OCI-LY1 (cell line): ENCODE results near the gene LSS.

Experiments
- H2AFZ ChIP-seq: fragments of 200-600 bp; sonication (generic), shearing (Covaris generic); 2 replicates; pipeline ENCODE4 v1.6.0; 2014; ENCODE audit warnings: antibody characterized with exemption, mild to moderate bottlenecking, low read length
- H3F3A ChIP-seq: fragments of 200-600 bp; sonication (generic), shearing (Covaris generic); 2 replicates; pipeline ENCODE4 v1.6.0; 2014; ENCODE audit warnings: mild to moderate bottlenecking, antibody characterized with exemption, low read length, moderate library complexity; ENCODE audit not compliant: insufficient read depth
- H3K27ac ChIP-seq: fragments of 200-600 bp; sonication (generic); 2 replicates; pipeline ENCODE4 v1.5.1; 2014; ENCODE audit warnings: low read length, mixed run types, mild to moderate bottlenecking, low read depth; ENCODE audit not compliant: poor library complexity, severe bottlenecking
- H3K27me3 ChIP-seq: fragments of 200-600 bp; sonication (generic); 2 replicates; pipeline ENCODE4 v1.6.0; 2014; ENCODE audit warnings: antibody characterized with exemption, mild to moderate bottlenecking, low read length, moderate library complexity; ENCODE audit not compliant: insufficient read depth
- H3K36me3 ChIP-seq: fragments of 200-600 bp; sonication (generic); 2 replicates; pipeline ENCODE4 v1.6.1; 2014; ENCODE audit warnings: mild to moderate bottlenecking, antibody characterized with exemption, low read length, moderate library complexity, mixed read lengths; ENCODE audit not compliant: insufficient read depth
- H3K4me1 ChIP-seq: fragments of 200-600 bp; sonication (generic); 2 replicates; pipeline ENCODE4 v1.5.1; 2014; ENCODE audit warnings: mild to moderate bottlenecking, low read length, moderate library complexity; ENCODE audit not compliant: insufficient read depth, severe bottlenecking
- H3K4me2 ChIP-seq: fragments of 200-600 bp; sonication (generic), shearing (Covaris generic); 2 replicates; pipeline ENCODE4 v1.6.1; 2014; ENCODE audit warnings: low read length
- H3K4me3 ChIP-seq: fragments of 200-600 bp; sonication (generic); 2 replicates; pipeline ENCODE4 v1.5.1; 2014; ENCODE audit warnings: low read length, low read depth, mild to moderate bottlenecking, mixed read lengths; ENCODE audit not compliant: poor library complexity, severe bottlenecking
- H3K79me2 ChIP-seq: fragments of 200-600 bp; shearing (Covaris generic); 2 replicates; pipeline ENCODE4 v1.6.1; 2016; ENCODE audit warnings: mixed run types, low read length, mixed read lengths; ENCODE audit not compliant: insufficient read depth
- H3K9ac ChIP-seq: fragments of 200-600 bp; sonication (generic), shearing (Covaris generic); 2 replicates; pipeline ENCODE4 v1.6.1; 2014; ENCODE audit warnings: mild to moderate bottlenecking, low read length, mixed read lengths
- H3K9me2 ChIP-seq: fragments of 200-600 bp; sonication (generic), shearing (Covaris generic); 2 replicates; pipeline ENCODE4 v1.6.1; 2014; ENCODE audit warnings: low read depth, mild to moderate bottlenecking, low read length, mixed read lengths
- H3K9me3 ChIP-seq: fragments of 200-600 bp; shearing (Covaris generic); 2 replicates; pipeline ENCODE4 v1.6.1; 2014; ENCODE audit warnings: low read length, mixed read lengths
- H4K20me1 ChIP-seq: fragments of 200-600 bp; sonication (generic), shearing (Covaris generic); 2 replicates; pipeline ENCODE4 v1.6.0; 2016; ENCODE audit warnings: mild to moderate bottlenecking, low read length; ENCODE audit not compliant: insufficient read depth
- EZH2 ChIP-seq: fragments of 200-600 bp; sonication (generic), shearing (Covaris generic); IDR thresholded peaks from 2 replicates; pipeline ENCODE4 v1.8.0; 2017; ENCODE audit warnings: borderline replicate concordance, mixed run types, mild to moderate bottlenecking, antibody characterized with exemption, low read length, moderate library complexity, mixed read lengths
- TF ChIP-seq, protein P1 (sequence below): fragments of 200-600 bp; sonication (generic), shearing (Covaris generic); IDR thresholded peaks from 2 replicates; pipeline ENCODE4 v1.5.1; 2017; ENCODE audit warnings: mild to moderate bottlenecking, antibody characterized with exemption, low read length, moderate library complexity, mixed read lengths

The LSS gene

DNA sequence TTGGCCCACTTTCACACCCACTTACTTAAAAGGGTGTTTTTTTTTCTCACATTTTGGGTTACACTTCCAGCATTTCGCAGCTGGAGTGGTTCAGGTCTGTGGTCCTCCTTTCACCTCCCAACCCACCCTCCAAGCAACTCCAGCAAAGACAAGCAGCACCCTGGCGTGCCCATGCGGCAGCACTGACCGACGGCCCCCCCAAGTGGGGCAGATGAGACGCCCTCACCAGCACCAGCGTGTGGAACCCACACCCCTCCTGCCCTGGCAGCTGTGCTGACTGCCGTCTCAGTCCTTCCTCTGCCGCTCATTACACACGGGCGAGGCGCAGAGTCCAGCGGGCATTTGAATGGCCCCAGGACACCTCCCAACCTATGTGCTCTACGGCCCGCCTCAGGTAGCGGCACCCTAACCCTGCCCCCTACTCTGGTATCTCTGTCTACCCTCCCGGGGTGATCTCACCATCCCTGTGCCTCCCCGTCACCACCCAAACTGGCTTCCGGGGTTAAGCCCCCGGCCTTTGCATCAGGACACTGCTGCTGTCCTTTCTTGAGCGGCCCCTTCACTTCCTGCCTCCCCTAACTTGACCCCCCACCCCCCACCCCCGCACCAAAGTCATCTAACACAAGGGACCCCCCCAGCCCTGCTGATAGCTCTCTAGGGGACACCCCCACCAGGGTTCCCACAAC is 10.9 kb downstream of the LSS start:
- Histone ChIP-seq H3K27ac (no peak overlapping the region), H3K9me3 (no peaks in the 10 kb centered on the region), H3K4me2 (no peak overlapping the region), H2AFZ (no peak overlapping the region), H3K4me1 (no peaks in the 10 kb centered on the region), H4K20me1 (no peaks in the 10 kb centered on the region), H3K79me2 (no peaks in the 10 kb centered on the region; the same call in 1 of the 2 replicates), H3F3A (no peaks in the 10 kb centered on the region), H3K4me3 (no peak overlapping the region), H3K9ac (no peak overlapping the region), H3K36me3 (peaks cover 76% of the 10 kb centered on the region), H3K27me3 (no peaks in the 10 kb centered on the region), H3K9me2 (no peaks in the 10 kb centered on the region)
- TF ChIP-seq, protein P1, sequence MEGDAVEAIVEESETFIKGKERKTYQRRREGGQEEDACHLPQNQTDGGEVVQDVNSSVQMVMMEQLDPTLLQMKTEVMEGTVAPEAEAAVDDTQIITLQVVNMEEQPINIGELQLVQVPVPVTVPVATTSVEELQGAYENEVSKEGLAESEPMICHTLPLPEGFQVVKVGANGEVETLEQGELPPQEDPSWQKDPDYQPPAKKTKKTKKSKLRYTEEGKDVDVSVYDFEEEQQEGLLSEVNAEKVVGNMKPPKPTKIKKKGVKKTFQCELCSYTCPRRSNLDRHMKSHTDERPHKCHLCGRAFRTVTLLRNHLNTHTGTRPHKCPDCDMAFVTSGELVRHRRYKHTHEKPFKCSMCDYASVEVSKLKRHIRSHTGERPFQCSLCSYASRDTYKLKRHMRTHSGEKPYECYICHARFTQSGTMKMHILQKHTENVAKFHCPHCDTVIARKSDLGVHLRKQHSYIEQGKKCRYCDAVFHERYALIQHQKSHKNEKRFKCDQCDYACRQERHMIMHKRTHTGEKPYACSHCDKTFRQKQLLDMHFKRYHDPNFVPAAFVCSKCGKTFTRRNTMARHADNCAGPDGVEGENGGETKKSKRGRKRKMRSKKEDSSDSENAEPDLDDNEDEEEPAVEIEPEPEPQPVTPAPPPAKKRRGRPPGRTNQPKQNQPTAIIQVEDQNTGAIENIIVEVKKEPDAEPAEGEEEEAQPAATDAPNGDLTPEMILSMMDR: no peak
- no peak for TF ChIP-seq EZH2

DNA sequence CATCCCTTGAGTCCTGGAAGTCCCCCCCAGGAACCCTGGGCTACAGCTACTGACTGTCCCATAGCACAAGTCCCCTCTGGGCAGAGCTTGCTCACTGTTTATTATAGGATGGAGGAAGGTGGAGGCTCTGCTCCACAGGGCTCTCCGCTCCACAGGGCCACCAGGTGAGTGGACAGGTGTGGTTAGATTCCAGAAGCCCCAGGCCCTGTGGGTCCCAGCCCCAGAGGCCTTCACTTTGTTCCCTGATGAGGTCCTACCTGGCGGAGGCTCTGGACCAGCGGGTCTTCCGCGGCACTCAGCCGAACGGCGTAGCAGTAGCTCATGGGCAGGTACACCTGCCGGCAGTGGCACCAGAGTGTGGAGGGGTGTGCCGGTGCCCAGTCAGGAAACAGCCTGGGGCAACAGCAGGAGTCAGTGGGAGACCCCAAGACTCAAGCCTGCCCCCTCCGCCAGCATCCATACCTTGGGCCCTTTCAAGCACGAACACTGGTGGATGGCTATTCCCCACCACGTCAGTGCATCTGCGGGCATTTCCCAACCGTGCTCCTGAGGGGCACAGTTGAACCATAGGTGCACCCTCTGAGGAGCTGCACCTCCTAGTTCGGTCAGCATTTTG is 12.3 kb downstream of the LSS start:
- Histone ChIP-seq H2AFZ (no peak overlapping the region), H3K9me2 (no peaks in the 10 kb centered on the region), H3K36me3 (peaks cover 72% of the 10 kb centered on the region), H3K79me2 (no peaks in the 10 kb centered on the region), H3K4me2 (no peak overlapping the region), H3F3A (no peaks in the 10 kb centered on the region), H3K27ac (no peak overlapping the region), H3K4me3 (no peak overlapping the region), H3K9me3 (no peaks in the 10 kb centered on the region), H3K27me3 (no peaks in the 10 kb centered on the region), H3K9ac (no peak overlapping the region), H3K4me1 (no peaks in the 10 kb centered on the region), H4K20me1 (no peaks in the 10 kb centered on the region)
- no peak for TF ChIP-seq EZH2
- TF ChIP-seq, protein P1: no peak

DNA sequence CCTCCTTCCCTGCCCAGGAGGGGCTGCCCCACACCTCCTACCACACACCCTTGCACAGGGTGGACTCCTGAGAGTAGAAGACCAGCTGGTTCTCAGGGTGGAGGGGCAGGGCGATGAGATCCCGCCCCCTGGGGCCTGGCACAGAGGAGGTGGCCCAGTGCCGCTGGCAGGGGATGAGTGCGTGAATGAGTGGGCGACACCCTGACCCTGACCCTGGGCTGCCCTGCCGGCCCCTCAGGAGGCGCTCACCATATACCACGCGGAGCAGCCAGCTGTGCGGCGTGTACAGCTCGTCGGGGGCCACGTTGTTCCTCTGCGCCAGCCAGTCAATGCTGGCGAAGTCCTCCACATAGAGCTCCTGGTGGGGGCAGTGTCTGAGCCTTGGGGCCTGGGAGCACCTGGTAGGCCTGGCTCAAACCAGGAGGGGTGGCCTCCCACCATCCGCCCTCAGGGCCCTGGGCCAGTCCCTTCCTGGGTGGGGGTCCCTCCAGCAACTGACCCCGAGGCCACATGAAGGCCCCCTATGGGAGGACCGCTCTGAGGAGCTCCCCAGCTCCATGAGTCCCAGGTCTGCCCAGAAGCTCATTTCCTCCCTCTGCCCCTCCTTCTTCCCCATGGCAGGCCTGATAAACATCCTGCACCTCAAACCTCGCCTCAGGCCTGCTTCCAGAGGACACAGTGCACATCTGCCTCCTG is 13.0 kb downstream of the LSS start:
- Histone ChIP-seq H3K4me3 (no peak overlapping the region), H3K4me1 (no peaks in the 10 kb centered on the region), H4K20me1 (no peaks in the 10 kb centered on the region), H3K36me3 (peaks cover 70% of the 10 kb centered on the region), H3K79me2 (no peaks in the 10 kb centered on the region), H3K9me2 (no peaks in the 10 kb centered on the region), H3F3A (no peaks in the 10 kb centered on the region), H3K9ac (no peak overlapping the region), H3K4me2 (no peak overlapping the region), H3K27ac (no peak overlapping the region), H2AFZ (no peak overlapping the region), H3K9me3 (no peaks in the 10 kb centered on the region), H3K27me3 (no peaks in the 10 kb centered on the region)
- TF ChIP-seq, protein P1: no peak
